C4-2B (cell line): ENCODE data around the gene PER1.

Experiments
- H3K27ac ChIP-seq: fragments of 450-650 bp; 2 replicates; pipeline ENCODE4 v1.5.1; 2017
- ZFX ChIP-seq: fragments of 450-650 bp; IDR thresholded peaks from 2 replicates; pipeline ENCODE4 v1.6.1; 2017
- TF ChIP-seq, protein P1 (sequence below): fragments of 450-650 bp; conservative IDR thresholded peaks from 2 replicates; pipeline ENCODE4 v1.5.1; 2017; ENCODE audit warnings: mild to moderate bottlenecking

PER1 gene

DNA sequence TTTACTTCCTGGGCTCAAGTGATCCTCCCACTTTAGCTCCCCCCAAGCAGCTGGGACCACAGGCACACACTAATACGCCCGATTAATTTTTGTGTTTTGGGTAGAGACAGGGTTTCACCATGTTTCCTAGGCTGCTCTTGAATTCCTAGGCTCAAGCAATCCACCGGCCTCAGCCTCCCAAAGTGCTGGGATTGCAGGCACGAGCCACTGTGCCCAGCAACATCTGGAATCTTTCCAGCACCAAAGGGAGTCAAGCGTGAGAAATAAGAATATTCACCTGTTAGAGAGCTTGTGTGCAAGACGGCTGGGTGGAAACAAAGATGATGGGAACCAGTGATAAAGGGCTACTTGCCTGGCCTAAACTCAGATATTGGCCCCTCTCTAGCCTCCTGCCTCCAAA, 50.5 kb downstream of the PER1 start:
- no peak overlapping the region for H3K27ac ChIP-seq
- TF ChIP-seq, protein P1, sequence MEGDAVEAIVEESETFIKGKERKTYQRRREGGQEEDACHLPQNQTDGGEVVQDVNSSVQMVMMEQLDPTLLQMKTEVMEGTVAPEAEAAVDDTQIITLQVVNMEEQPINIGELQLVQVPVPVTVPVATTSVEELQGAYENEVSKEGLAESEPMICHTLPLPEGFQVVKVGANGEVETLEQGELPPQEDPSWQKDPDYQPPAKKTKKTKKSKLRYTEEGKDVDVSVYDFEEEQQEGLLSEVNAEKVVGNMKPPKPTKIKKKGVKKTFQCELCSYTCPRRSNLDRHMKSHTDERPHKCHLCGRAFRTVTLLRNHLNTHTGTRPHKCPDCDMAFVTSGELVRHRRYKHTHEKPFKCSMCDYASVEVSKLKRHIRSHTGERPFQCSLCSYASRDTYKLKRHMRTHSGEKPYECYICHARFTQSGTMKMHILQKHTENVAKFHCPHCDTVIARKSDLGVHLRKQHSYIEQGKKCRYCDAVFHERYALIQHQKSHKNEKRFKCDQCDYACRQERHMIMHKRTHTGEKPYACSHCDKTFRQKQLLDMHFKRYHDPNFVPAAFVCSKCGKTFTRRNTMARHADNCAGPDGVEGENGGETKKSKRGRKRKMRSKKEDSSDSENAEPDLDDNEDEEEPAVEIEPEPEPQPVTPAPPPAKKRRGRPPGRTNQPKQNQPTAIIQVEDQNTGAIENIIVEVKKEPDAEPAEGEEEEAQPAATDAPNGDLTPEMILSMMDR = no peak
- TF ChIP-seq ZFX = no peak

DNA sequence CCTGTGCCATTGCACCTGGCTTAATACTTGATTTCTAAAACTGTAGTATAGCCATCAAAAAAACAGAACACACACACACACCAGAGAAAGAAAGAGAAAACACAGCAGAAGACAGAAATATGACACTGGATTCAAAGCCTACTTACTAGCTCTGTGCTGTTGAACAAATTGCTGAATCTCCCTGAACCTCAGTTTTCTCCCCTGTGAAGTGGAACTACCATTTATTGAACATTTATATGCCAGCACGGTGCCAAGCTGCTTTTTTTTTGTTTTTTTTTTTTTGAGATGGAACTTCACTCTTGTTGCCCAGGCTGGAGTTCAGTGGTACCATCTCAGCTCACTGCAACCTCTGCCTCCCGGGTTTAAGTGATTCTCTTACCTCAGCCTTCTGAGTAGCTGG, 51.4 kb downstream of the PER1 start:
- TF ChIP-seq ZFX = no peak
- TF ChIP-seq, protein P1 = no peak
- H3K27ac ChIP-seq = no peak overlapping the region

DNA sequence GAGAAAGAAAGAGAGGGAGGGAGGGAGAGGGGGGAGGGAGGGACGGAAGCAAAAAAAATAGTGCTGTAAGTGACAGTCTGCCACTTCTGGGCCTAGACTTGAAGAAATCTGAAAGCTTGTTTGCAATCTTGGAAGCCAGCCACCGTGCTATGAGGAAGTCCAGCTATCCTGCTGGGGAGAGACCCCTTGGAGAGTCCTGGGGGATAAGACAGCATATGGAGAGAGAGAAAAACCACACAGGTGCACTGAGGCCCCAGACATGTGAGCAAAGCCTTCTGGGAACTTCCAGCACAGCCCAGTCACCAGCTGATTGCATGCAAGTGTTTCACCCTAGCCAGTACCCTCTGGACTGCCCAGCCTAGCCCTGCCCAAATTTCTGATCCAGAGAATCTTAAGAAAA, 52.1 kb downstream of the PER1 start:
- no peak overlapping the region for H3K27ac ChIP-seq
- no peak for TF ChIP-seq ZFX
- TF ChIP-seq, protein P1 = no peak

DNA sequence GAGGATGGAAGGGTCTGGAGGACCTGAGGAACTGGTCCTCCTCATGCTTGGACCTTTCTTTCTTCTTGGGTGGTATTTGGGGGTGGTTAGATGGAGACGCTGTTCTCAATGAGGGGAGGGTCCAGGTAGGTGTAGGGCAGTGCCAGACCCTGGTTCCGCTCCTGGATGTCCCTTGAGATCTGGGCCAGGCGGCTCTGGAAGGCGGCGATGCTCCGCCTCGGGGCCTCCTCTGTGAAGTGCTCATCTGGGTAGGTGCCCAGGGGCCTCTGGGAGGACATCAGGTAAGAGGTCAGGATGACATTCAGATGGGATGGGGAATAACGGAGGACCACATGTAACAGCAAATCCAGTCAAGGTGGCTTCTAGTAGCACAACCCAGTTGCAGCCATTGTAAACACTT, 55.7 kb downstream of the PER1 start:
- TF ChIP-seq, protein P1 = no peak
- no peak for TF ChIP-seq ZFX

DNA sequence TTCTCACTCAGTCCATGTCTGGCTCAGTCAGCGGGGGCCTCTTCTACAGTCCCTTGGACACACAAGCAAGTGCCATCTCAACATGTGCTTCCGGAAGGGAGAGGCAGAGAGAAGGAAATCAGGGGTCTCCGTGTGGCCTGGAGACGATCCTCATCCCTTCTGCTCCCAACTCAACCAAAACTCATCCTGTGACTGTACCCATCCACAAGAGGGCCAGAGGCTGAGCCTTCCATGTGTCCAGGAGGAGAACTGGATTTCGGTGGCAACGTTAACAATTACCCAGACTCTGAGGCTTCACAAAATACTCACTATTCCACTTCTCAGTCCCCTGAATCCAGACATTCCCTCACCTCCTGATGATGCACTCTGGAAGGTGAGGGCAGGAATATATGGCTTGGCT, 56.8 kb downstream of the PER1 start:
- TF ChIP-seq, protein P1 = no peak
- H3K27ac ChIP-seq = no peak overlapping the region

More for the DNA sequence above, 55.7 kb downstream of the PER1 start:
- no peak overlapping the region for H3K27ac ChIP-seq

DNA sequence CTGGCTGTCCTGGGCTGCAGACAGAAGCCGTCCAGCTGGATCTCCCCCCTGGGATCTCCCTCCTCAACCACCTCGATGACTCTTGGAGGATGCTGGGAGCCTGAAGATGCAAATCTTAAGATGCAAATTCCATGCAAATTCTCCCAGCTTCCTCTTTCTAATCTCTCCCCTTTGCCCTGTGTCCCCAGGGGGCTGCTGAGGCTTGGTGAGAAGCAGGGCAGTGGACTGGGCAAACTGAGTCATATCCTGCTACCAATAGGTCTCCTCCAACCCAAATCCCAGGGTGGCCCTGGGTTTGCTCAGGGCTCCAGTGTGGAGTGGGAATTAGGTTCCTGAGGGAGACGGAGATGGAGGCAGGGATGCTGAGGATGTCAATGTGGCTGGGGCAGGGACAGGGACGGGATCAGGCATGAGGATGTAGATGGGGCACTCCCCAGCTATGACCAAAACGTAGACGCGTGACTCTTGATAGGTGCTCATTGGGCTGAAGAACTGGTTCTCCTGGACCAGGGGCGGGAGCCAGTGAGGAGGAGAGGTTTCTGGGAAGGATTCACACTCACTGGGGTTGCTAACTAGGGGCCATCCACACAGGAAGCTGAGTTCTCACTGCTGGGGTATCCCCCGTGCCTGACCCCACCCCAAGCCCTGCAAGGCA, 61.0 kb downstream of the PER1 start:
- TF ChIP-seq, protein P1 = no peak
- TF ChIP-seq ZFX = no peak

More for the DNA sequence above, 61.0 kb downstream of the PER1 start:
- H3K27ac ChIP-seq = no peak overlapping the region
